Osteoblast (primary cell): ENCODE data around the gene FNDC3B. TPM values are rescaled to one million over a fixed set of nuclear protein-coding genes. Genes with fewer than 3 reads are reported as not detected.

Source experiments
- DNase-seq: peaks from one replicate; pipeline ENCODE4 v3.0.0; 2011; ENCODE audit warnings: low spot score, mixed read lengths; ENCODE audit not compliant: insufficient read length; ENCODE audit errors: missing footprints
- H2AFZ ChIP-seq: 2 replicates; pipeline ENCODE4 v1.6.0; 2011; ENCODE audit warnings: mild to moderate bottlenecking, low read length
- H3K27ac ChIP-seq: 2 replicates; pipeline ENCODE4 v1.5.1; 2011; ENCODE audit warnings: mild to moderate bottlenecking, low read depth, low read length, moderate library complexity
- H3K27me3 ChIP-seq: 2 replicates; pipeline ENCODE4 v1.6.0; 2012; ENCODE audit warnings: mild to moderate bottlenecking, control low read depth, inconsistent platforms, low read length, moderate library complexity; ENCODE audit not compliant: insufficient read depth
- H3K36me3 ChIP-seq: 2 replicates; pipeline ENCODE4 v1.5.1; 2011; ENCODE audit warnings: mild to moderate bottlenecking, low read length, control low read depth, moderate library complexity; ENCODE audit not compliant: insufficient read depth
- H3K4me1 ChIP-seq: 2 replicates; pipeline ENCODE4 v1.5.1; 2011; ENCODE audit warnings: mild to moderate bottlenecking, low read length, control low read depth, moderate library complexity; ENCODE audit not compliant: insufficient read depth
- H3K4me2 ChIP-seq: 2 replicates; pipeline ENCODE4 v1.6.0; 2011; ENCODE audit warnings: mild to moderate bottlenecking, low read length; ENCODE audit not compliant: insufficient read depth
- H3K4me3 ChIP-seq: fragments of 200-600 bp; sonication (generic); 3 replicates; pipeline ENCODE4 v1.5.1; 2012; ENCODE audit warnings: mild to moderate bottlenecking, low read length, inconsistent platforms; ENCODE audit not compliant: insufficient read depth
- H3K79me2 ChIP-seq: 2 replicates; pipeline ENCODE4 v1.6.0; 2012; ENCODE audit warnings: mild to moderate bottlenecking, low read length, control low read depth, inconsistent platforms; ENCODE audit not compliant: insufficient read depth
- H3K9me3 ChIP-seq: 2 replicates; pipeline ENCODE4 v1.5.1; 2011; ENCODE audit warnings: low read depth, low read length, control low read depth
- H4K20me1 ChIP-seq: 2 replicates; pipeline ENCODE4 v1.6.0; 2012; ENCODE audit warnings: mild to moderate bottlenecking, low read length, control low read depth; ENCODE audit not compliant: insufficient read depth
- CTCF ChIP-seq: IDR thresholded peaks from 2 replicates; pipeline ENCODE4 v1.5.1; 2011; ENCODE audit warnings: mild to moderate bottlenecking, low read depth, low read length, moderate library complexity; ENCODE audit errors: extremely low read depth
- total RNA-seq: library from RNA; depleted of rRNA; stranded (reverse); fragments of >200 nt; gene quantifications from 2 replicates; pipeline ENCODE4 v1.2.3, GENCODE V29; 2012

FNDC3B gene
- total RNA-seq, 1 donor = 179 TPM

GRCh38 chr3:172014145-172014544, 25.2 kb upstream of the FNDC3B start:
- Histone ChIP-seq H3K4me2 (no peak overlapping the region), H3K36me3 (no peaks in the 10 kb centered on the region), H3K9me3 (no peaks in the 10 kb centered on the region), H3K4me1 (no peaks in the 10 kb centered on the region), H3K27me3 (no peaks in the 10 kb centered on the region), H2AFZ (no peak overlapping the region), H3K4me3 (no peak overlapping the region), H3K27ac (no peak overlapping the region), H4K20me1 (no peaks in the 10 kb centered on the region), H3K79me2 (no peaks in the 10 kb centered on the region)
- no peak for TF ChIP-seq CTCF
- no peak for DNase-seq

- Histone ChIP-seq H4K20me1 (no peaks in the 10 kb centered on the region), H3K79me2 (no peaks in the 10 kb centered on the region), H2AFZ (no peak overlapping the region), H3K4me3 (no peak overlapping the region), H3K9me3 (no peaks in the 10 kb centered on the region), H3K27me3 (no peaks in the 10 kb centered on the region), H3K36me3 (no peaks in the 10 kb centered on the region), H3K4me2 (no peak overlapping the region), H3K27ac (no peak overlapping the region), H3K4me1 (no peaks in the 10 kb centered on the region)
- TF ChIP-seq CTCF = no peak
- DNase-seq = no peak
Measured at GRCh38 chr3:172018364-172018763, 21.0 kb upstream of the FNDC3B start.

- Histone ChIP-seq H3K27ac (no peak overlapping the region), H2AFZ (no peak overlapping the region)
Measured at GRCh38 chr3:172020763-172021162, 18.6 kb upstream of the FNDC3B start.

DNA sequence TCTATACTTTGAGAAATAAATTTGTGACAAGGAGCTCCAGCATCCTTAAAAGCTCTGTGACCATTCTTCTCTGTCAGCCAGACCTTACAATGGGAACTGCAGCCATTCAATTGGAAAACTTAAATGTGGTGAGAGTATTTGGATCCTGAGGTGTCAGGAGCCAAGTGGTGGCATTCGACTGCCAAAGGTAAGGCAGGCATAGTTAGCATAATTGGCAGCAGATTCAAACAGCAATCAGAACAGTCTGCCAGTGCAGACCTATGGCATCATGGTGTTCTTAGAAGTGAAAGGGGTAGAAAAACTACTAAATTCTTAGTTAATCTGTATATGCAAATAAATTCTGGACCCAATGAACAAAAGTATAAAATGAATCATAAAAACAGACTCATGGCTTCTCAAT, 18.2 kb upstream of the FNDC3B start:
- H3K36me3 ChIP-seq = no peaks in the 10 kb centered on the region
- no peak for TF ChIP-seq CTCF
- no peak for DNase-seq
- no peak overlapping the region for H3K4me2 ChIP-seq
- no peaks in the 10 kb centered on the region for H3K27me3 ChIP-seq
- H3K9me3 ChIP-seq = no peaks in the 10 kb centered on the region
- H3K79me2 ChIP-seq = no peaks in the 10 kb centered on the region
- no peak overlapping the region for H2AFZ ChIP-seq
- H3K4me1 ChIP-seq = no peaks in the 10 kb centered on the region
- H4K20me1 ChIP-seq = no peaks in the 10 kb centered on the region
- no peak overlapping the region for H3K27ac ChIP-seq
- no peak overlapping the region for H3K4me3 ChIP-seq

More at GRCh38 chr3:172020763-172021162, 18.6 kb upstream of the FNDC3B start:
- no peaks in the 10 kb centered on the region for H3K36me3 ChIP-seq
- H3K79me2 ChIP-seq = no peaks in the 10 kb centered on the region
- no peaks in the 10 kb centered on the region for H3K27me3 ChIP-seq
- H3K4me3 ChIP-seq = no peak overlapping the region
- no peaks in the 10 kb centered on the region for H3K9me3 ChIP-seq
- DNase-seq = no peak
- no peaks in the 10 kb centered on the region for H3K4me1 ChIP-seq
- TF ChIP-seq CTCF = no peak
- H4K20me1 ChIP-seq = no peaks in the 10 kb centered on the region
- H3K4me2 ChIP-seq = no peak overlapping the region
